ENCODE measurements around the gene DDX1. TPM values are rescaled to one million over a fixed set of nuclear protein-coding genes. Genes with fewer than 3 reads are reported as not detected.

DDX1 gene
- total and polyA plus RNA-seq, 12 donors = 39.4 to 122 (median 77.2) TPM

DNA sequence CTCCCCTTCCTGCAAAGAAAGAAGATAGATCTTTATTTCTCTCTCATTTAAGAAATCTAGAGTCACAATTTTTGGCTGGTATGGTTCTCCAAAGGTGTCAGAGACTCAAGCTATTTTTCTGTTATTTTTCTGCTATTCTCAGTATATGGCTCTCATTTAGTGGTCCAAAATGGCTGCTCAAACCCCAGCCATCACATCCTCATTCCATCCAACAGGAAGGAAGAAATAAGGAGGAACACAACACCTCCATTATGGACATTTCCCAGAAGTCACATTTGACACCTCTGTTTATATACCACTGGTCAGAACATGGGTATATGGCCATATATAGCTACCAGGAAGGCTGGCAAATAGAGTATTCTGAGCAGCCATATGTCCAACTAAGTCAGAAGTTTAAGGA, 7.4 kb upstream of the DDX1 start:
- intact Hi-C loops (cut with DNase I) = no loop called here
- DNase-seq = no peak
- no peaks in the 10 kb centered on the region for H3K27me3 ChIP-seq
- H3K4me3 ChIP-seq = no peak overlapping the region
- H3K36me3 ChIP-seq (replicated peaks in 1 of 2) = no peaks in the 10 kb centered on the region
- no peaks in the 10 kb centered on the region for H3K9me3 ChIP-seq (replicated peaks in 1 of 3)
- no peak overlapping the region for H3K27ac ChIP-seq
- TF ChIP-seq, protein P1, sequence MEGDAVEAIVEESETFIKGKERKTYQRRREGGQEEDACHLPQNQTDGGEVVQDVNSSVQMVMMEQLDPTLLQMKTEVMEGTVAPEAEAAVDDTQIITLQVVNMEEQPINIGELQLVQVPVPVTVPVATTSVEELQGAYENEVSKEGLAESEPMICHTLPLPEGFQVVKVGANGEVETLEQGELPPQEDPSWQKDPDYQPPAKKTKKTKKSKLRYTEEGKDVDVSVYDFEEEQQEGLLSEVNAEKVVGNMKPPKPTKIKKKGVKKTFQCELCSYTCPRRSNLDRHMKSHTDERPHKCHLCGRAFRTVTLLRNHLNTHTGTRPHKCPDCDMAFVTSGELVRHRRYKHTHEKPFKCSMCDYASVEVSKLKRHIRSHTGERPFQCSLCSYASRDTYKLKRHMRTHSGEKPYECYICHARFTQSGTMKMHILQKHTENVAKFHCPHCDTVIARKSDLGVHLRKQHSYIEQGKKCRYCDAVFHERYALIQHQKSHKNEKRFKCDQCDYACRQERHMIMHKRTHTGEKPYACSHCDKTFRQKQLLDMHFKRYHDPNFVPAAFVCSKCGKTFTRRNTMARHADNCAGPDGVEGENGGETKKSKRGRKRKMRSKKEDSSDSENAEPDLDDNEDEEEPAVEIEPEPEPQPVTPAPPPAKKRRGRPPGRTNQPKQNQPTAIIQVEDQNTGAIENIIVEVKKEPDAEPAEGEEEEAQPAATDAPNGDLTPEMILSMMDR (IDR thresholded peaks at IDR 0.05) = no peak
- TF ChIP-seq POLR2A (IDR thresholded peaks at IDR 0.05) = no peak
- no peaks in the 10 kb centered on the region for H3K4me1 ChIP-seq (replicated peaks in 1 of 2)

GRCh38 chr2:15584767-15585469, 6.8 kb upstream of the DDX1 start:
- H3K9me3 ChIP-seq (replicated peaks in 1 of 3) = no peaks in the 10 kb centered on the region
- no peaks in the 10 kb centered on the region for H3K27me3 ChIP-seq
- TF ChIP-seq, protein P1 (IDR thresholded peaks at IDR 0.05) = no peak
- no peak for TF ChIP-seq POLR2A (IDR thresholded peaks at IDR 0.05)
- no peak overlapping the region for H3K27ac ChIP-seq
- H3K4me1 ChIP-seq (replicated peaks in 1 of 2) = no peaks in the 10 kb centered on the region
- intact Hi-C loops (cut with DNase I) = no loop called here
- DNase-seq = no peak
- H3K4me3 ChIP-seq = no peak overlapping the region
- 84 to 92% (median 87%) methylated on average over 2 of the region's 2 CpGs for WGBS, 4 donors
- no peaks in the 10 kb centered on the region for H3K36me3 ChIP-seq (replicated peaks in 1 of 2)

DNA sequence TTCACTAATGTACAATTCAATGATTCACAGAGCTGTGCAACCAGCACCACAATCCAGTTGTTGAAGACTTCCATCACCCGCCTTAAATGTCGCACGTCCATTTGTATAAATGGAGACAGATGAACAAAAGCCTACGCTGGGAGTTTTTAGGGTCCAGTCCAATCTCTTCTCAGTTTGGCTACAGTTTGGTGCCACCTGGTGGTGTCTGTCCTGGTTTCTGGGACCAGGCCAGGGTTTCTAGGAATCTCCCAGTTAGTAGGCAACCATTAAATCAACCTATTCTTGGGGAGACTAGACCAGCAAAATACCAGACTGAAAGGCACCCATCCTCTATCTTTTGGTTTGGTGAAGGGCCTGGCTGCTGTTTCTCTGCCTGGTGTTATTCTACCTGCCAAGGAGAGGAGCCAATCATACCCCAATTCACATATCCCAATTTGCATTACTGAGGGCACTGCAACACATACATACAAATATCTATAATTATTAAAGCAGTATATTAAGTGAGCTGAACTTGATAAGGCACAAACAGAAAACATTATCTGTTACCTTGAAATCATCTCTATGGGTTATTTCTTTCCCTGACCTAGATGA, 3.2 kb upstream of the DDX1 start:
- Histone ChIP-seq H3K27ac (no peak overlapping the region), H3K36me3 (replicated peaks in 1 of 2) (no peaks in the 10 kb centered on the region), H3K9me3 (replicated peaks in 1 of 3) (no peaks in the 10 kb centered on the region), H3K4me1 (replicated peaks in 1 of 2) (peaks cover 11 to 13% of the 10 kb centered on the region in 2 donors), H3K27me3 (no peaks in the 10 kb centered on the region), H3K4me3 (no peak overlapping the region)
- intact Hi-C loops (cut with DNase I) = no loop called here
- 13 to 43% (median 36%) methylated on average over 4 of the region's 4 CpGs for WGBS, 4 donors
- TF ChIP-seq POLR2A (IDR thresholded peaks at IDR 0.05) = no peak
- TF ChIP-seq, protein P1 (IDR thresholded peaks at IDR 0.05) = peak; percentile 33 to 57 (median 52)
- peak; percentile 39 to 86 (median 59) for DNase-seq

DNA sequence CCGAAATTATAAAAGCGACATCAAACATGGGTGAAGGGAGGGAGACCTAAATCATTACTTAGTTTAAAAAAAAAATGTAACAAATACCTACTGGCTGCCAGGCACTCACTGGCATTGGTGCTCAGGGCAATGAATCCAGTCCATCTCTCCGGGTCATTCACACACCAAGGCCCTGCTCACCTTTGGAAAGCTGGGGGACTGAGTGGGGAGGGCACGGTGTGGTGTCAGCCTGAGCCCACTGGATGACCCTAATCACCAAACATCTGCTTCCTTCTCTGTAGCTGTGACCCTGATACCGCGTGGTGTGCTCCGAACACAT, 336 bp upstream of the DDX1 start:
- no peak for TF ChIP-seq POLR2A (IDR thresholded peaks at IDR 0.05)
- TF ChIP-seq, protein P1 (IDR thresholded peaks at IDR 0.05) = no peak
- 20 to 39% (median 24%) methylated on average over 4 to 7 of the region's 7 CpGs for WGBS, 4 donors
- Histone ChIP-seq H3K4me3 (peak overlapping the region in 2 of 4 donors; percentile 83 to 100), H3K9me3 (replicated peaks in 1 of 3) (no peaks in the 10 kb centered on the region), H3K27ac (peak overlapping the region in 4 of 5 donors; percentile 82 to 98 (median 96)), H3K4me1 (replicated peaks in 1 of 2) (peaks cover 14 to 35% of the 10 kb centered on the region in 2 donors), H3K27me3 (no peaks in the 10 kb centered on the region), H3K36me3 (replicated peaks in 1 of 2) (peaks cover 0 to 12% of the 10 kb centered on the region in 2 donors)
- intact Hi-C loops (cut with DNase I) = no loop called here
- no peak for DNase-seq

All from adrenal gland (tissue), 12 donors.